A549 (cell line): ENCODE data around the gene KCNMB1.

Experiments
- CTCF ChIP-seq: fragments of >200 bp; sonication (Bioruptor Twin); formaldehyde crosslinking; IDR thresholded peaks from 3 replicates; pipeline ENCODE4 v1.5.1; 2016
- ESRRA ChIP-seq: fragments of 150-350 bp; IDR thresholded peaks from 2 replicates; pipeline ENCODE4 v1.6.1; 2014; ENCODE audit warnings: mild to moderate bottlenecking, low read length, borderline replicate concordance
- POLR2A ChIP-seq: IDR thresholded peaks from 2 replicates; pipeline ENCODE4 v1.6.1; 2012; ENCODE audit warnings: mild to moderate bottlenecking, low read length

- TF ChIP-seq POLR2A (no peak), CTCF (no peak), ESRRA (no peak)
Measured at GRCh38 chr5:170432669-170433068, 43.5 kb upstream of the KCNMB1 start.
